Heart right ventricle (tissue), 16 donors: ENCODE data around the gene BCL10. TPM values are rescaled to one million over a fixed set of nuclear protein-coding genes. Genes with fewer than 3 reads are reported as not detected.

ENCODE experiments used
- ATAC-seq, 8 donors: fragments of 200-7000 bp; cut with Tn5 transposase; one replicate each; pipeline ENCODE4 v1.9.1; 2020; ENCODE audit warnings: mild to moderate bottlenecking in 8 of 8, moderate library complexity in 8 of 8, moderate number of reproducible peaks in 1 of 8
- DNase-seq, 2 donors: peaks; one replicate each; pipeline ENCODE4 v3.0.0-alpha.2; 2020
- H3K27ac ChIP-seq, 10 donors: fragments of 200-600 bp; sonication (generic) in 2 of 10; one replicate each; pipeline versions ENCODE4 v1.5.0 to v1.8.0; 2020 to 2022; ENCODE audit warnings: mild to moderate bottlenecking in 3 of 10
- H3K27me3 ChIP-seq, 7 donors: fragments of 200-600 bp; one replicate each; pipeline ENCODE4 v1.8.0; 2021 to 2022; ENCODE audit warnings: mild to moderate bottlenecking in 2 of 7
- H3K36me3 ChIP-seq, 9 donors: fragments of 200-600 bp; sonication (generic) in 1 of 9; one replicate each; pipeline versions ENCODE4 v1.5.0 to v1.8.0; 2020 to 2022; ENCODE audit warnings: mild to moderate bottlenecking in 2 of 9
- H3K4me1 ChIP-seq, 9 donors: fragments of 200-600 bp; sonication (generic) in 1 of 9; one replicate each; pipeline versions ENCODE4 v1.5.0 to v1.8.0; 2020 to 2022; ENCODE audit warnings: mild to moderate bottlenecking in 4 of 9
- H3K4me3 ChIP-seq, 10 donors: fragments of 200-600 bp; sonication (generic) in 2 of 10; one replicate each; pipeline versions ENCODE4 v1.5.0 to v1.8.0; 2020 to 2022; ENCODE audit warnings: mild to moderate bottlenecking in 7 of 10, moderate library complexity in 2 of 10
- H3K9me3 ChIP-seq, 11 donors: fragments of 200-600 bp in 10 of 11; sonication (generic) in 2 of 11; one replicate each; pipeline versions ENCODE4 v1.5.0 to v1.8.0; 2013 to 2022; ENCODE audit warnings: mild to moderate bottlenecking in 2 of 11, control low read depth in 1 of 11, moderate library complexity in 1 of 11
- WGBS, 2 donors: extraction: QIAGEN DNeasy Blood & Tissue Kit; methylation state at CpG; one replicate each; pipeline ENCODE4 v1.1.7; 2013; ENCODE audit warnings: inconsistent platforms in 1 of 2; 5-methylcytosine and 5-hydroxymethylcytosine counted together
- intact Hi-C, 10 donors: fragments of 100-400 bp; cut with DNase I; formaldehyde crosslinking; loops; one replicate each; pipeline versions ENCODE4 v1.11.1 to v1.14.2; 2022
- polyA plus RNA-seq, 2 donors: library from polyadenylated mRNA; stranded (reverse); fragments of 200-250 nt; gene quantifications; one replicate each; pipeline ENCODE4 v1.2.3, GENCODE V29; 2013
- total RNA-seq, 10 donors: library from RNA; stranded (reverse); fragmentation: NEBNext Ultra II Directional in 3 of 10; extraction: Animal tissue kit (Norgen Biotek cat#: 25700) in 3 of 10; gene quantifications; one replicate each; pipeline versions ENCODE4 v1.2.1 to v1.2.4, GENCODE V29; 2021 to 2023
- TF ChIP-seq, protein P1 (sequence below), 9 donors: fragments of 200-600 bp; sonication (generic) in 2 of 9; IDR thresholded peaks; one replicate each; pipeline versions ENCODE4 v1.5.0 to v1.8.0; 2021 to 2022; ENCODE audit warnings: antibody characterized with exemption in 9 of 9, mild to moderate bottlenecking in 5 of 9, moderate library complexity in 1 of 9
- donor health status: Arrhythmogenic right ventricular cardiomyopathy.
- donor health status: ischemic (EF 13 %, LVEDD 7.1; RV severe dilation, severe dysfunction).
- donor health status: healthy with polysubstance abuse.
- donor health status: DM: no; HTN: yes; CAD: no.
- donor health status: DM: no; HTN: no; CAD: no.
- donor health status: ischemic (EF 25% LVEDD 6.9; RV normal size, moderate dysfunction).
- donor health status: ischemic (EF 25% LVEDD 5.7; RV mildly dilated, moderate dysfunction).
- donor health status: healthy.
- donor health status: DM: yes; HTN: yes; CAD: no.
- donor health status: Ischemic cardiomyopathy.
- donor health status: ischemic (EF 35%, LVEDD 5.7; RV mildly dilated, moderate dysfunction).
- donor health status: nonischemic (EF 11% LVEDD 7.7; RV severe dilation, severe dysfunction).
- donor health status: DM: yes; HTN: yes; CAD: no.
- donor health status: PGD.
- donor health status: ischemic (EF 29% LVEDD 5.4; RV normal size, mild dysfunction).
- donor health status: nonischemic (EF 23%, LVEDD 6.1; RV moderate dilation, normal function).

Gene BCL10
- total and polyA plus RNA-seq, 12 donors: 4.1 to 15.3 (median 8.9) TPM

DNA sequence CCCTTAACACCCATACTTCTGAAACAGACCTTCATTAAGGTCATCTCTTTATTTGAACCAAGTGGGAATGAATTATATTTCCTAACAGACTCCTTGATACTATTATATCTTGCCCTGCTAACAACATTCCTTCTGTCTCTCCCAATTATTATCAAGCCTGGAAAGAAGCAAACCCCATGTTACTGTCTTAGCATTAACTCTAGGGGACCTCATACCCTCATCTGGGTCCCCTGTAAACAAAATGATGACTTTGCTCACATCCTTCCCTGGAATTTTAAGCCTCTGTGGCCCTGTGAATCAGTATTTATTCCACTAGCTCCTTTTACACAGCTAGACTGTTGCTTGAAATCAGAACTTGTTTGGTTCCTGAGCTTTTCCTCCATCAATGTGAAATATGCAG, 38.3 kb upstream of the BCL10 start:
- TF ChIP-seq, protein P1, sequence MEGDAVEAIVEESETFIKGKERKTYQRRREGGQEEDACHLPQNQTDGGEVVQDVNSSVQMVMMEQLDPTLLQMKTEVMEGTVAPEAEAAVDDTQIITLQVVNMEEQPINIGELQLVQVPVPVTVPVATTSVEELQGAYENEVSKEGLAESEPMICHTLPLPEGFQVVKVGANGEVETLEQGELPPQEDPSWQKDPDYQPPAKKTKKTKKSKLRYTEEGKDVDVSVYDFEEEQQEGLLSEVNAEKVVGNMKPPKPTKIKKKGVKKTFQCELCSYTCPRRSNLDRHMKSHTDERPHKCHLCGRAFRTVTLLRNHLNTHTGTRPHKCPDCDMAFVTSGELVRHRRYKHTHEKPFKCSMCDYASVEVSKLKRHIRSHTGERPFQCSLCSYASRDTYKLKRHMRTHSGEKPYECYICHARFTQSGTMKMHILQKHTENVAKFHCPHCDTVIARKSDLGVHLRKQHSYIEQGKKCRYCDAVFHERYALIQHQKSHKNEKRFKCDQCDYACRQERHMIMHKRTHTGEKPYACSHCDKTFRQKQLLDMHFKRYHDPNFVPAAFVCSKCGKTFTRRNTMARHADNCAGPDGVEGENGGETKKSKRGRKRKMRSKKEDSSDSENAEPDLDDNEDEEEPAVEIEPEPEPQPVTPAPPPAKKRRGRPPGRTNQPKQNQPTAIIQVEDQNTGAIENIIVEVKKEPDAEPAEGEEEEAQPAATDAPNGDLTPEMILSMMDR (IDR thresholded peaks at IDR 0.05): no peak
- Histone ChIP-seq H3K4me1 (peaks cover 0 to 47% (median 30%) of the 10 kb centered on the region in 9 donors), H3K36me3 (no peaks in the 10 kb centered on the region), H3K27me3 (no peaks in the 10 kb centered on the region), H3K27ac (peak overlapping the region; percentile 61 to 94 (median 80)), H3K4me3 (no peak overlapping the region), H3K9me3 (no peaks in the 10 kb centered on the region)
- ATAC-seq (peak in 1 of 8 donors; percentile 22), DNase-seq (no peak)
- intact Hi-C loops: loop anchor here in 1 of 10 donors (5.0 to 10.0 kb wide), 2 partner anchors 150 to 268 kb away; partner anchors contain the start of genes CCN1 and DDAH1

DNA sequence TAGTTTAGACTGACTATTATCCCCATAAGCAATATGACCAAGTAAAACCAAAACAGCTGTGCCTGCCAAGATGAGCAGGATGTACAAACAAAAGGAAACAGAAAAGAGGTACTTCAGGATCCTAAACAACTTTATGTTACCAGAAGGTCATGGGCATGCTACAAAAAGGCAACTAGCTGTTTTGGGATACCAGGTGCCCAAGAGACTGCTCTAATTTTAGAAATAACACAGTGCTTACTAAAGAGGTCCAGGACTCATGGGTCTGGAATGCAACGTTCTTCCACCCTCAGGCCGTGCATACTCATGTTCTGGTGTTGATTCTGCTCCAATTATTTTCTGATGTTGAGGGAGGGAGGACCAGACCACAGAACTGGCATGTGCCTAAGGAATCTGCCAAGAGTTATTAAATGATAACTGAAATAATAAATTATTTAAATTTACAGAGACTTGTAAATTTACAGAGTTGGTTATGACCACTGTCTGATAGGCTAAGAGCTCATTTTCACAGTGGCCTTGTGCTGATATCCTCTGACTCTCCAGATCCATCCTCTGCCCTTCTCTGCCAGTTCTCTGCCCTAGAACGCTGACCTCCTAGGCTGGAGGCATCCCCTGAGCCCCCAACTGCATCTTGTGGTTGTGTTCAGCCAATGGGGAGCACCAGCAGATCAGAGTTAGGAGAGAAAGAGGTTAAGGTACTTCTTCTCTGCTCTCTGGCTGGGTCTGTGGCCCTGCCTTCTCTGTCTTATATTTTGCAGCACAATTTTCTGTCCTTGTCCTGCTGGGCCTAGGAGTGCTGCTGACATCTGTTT, 37.7 kb upstream of the BCL10 start:
- no peaks in the 10 kb centered on the region for H3K9me3 ChIP-seq

DNA sequence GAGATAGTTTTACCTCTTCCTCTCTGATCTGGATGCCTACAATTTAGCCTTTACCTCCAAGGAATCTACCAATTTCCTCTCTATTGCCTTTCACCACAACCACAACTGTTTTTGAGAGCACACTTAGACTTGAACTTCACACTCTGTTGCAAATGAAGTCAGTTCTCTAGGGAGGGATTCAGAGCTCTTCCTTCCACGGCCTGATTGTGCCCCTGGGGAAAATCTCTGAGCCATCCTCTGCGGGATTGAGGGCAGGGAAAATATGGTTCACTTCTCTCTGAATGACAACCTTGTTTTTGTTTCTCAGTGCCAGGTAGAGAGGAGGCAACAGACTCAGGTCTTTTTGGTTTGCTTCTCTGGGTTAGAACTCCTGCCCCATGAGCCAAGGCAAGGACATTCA, 35.4 kb upstream of the BCL10 start:
- intact Hi-C loops: loop anchor here in 1 of 10 donors (5.0 to 10.0 kb wide), 2 partner anchors 153 to 270 kb away; partner anchors contain the start of genes CCN1 and DDAH1
- H3K4me3 ChIP-seq: no peak overlapping the region
- peaks cover 0 to 11% (median 0%) of the 10 kb centered on the region in 7 donors for H3K27me3 ChIP-seq
- DNase-seq: no peak
- peaks cover 0 to 42% (median 30%) of the 10 kb centered on the region in 9 donors for H3K4me1 ChIP-seq
- TF ChIP-seq, protein P1 (IDR thresholded peaks at IDR 0.05): no peak
- WGBS, 2 donors: 47 to 70% methylated on average over 2 of the region's 2 CpGs
- no peaks in the 10 kb centered on the region for H3K9me3 ChIP-seq
- no peak overlapping the region for H3K27ac ChIP-seq
- no peak for ATAC-seq
- no peaks in the 10 kb centered on the region for H3K36me3 ChIP-seq

More for the DNA sequence above, 37.7 kb upstream of the BCL10 start:
- Histone ChIP-seq H3K27ac (peak overlapping the region; percentile 61 to 94 (median 80)), H3K4me1 (peaks cover 0 to 44% (median 29%) of the 10 kb centered on the region in 9 donors), H3K27me3 (no peaks in the 10 kb centered on the region), H3K36me3 (no peaks in the 10 kb centered on the region), H3K4me3 (no peak overlapping the region)
- DNase-seq (peak in 1 of 2 donors; percentile 47), ATAC-seq (peak; percentile 86 to 94 (median 92))
- TF ChIP-seq, protein P1 (IDR thresholded peaks at IDR 0.05): no peak
- 24 to 28% methylated on average over 3 of the region's 3 CpGs for WGBS, 2 donors
- intact Hi-C loops: loop anchor here in 1 of 10 donors (5.0 to 10.0 kb wide), 2 partner anchors 151 to 268 kb away; partner anchors contain the start of genes CCN1 and DDAH1

DNA sequence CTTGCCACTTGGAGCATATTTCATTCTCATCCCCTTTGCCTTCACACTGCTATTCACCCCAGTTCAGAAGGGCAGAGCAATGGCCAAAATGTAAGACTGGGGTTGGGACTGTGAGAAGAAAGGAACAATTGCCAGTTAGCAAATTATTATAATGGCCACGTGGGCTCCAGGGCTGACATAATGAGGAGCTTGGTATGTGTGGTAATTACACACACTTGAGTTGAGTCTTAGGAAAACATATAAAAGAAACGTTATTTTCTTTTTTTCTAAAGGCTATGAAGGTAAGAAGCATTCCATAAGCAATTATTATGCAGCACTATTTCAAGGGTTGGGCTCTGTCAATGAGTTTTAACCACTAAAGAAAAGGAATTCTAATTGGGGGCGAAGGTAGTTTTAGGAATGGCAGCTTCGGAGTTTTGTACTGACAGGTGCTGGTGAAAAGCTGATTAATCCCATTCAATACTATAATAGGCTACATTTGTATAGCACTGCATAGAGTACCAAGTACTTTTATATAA, 32.5 kb upstream of the BCL10 start:
- H3K36me3 ChIP-seq: no peaks in the 10 kb centered on the region
- no peaks in the 10 kb centered on the region for H3K9me3 ChIP-seq
- peaks cover 0 to 24% (median 13%) of the 10 kb centered on the region in 9 donors for H3K4me1 ChIP-seq
- WGBS, 2 donors: 76 to 80% methylated on average over 4 of the region's 4 CpGs
- DNase-seq (no peak), ATAC-seq (no peak)
- intact Hi-C loops: loop anchor here (1.0 to 10.0 kb wide), 24 partner anchors 40 to 708 kb away; partner anchors contain the start of genes CCN1 (in 5 of the 10), DDAH1 (in 1 of the 10) and ZNHIT6 (in 1 of the 10)
- TF ChIP-seq, protein P1 (IDR thresholded peaks at IDR 0.05): no peak
- H3K4me3 ChIP-seq: no peak overlapping the region
- H3K27me3 ChIP-seq: peaks cover 0 to 11% (median 0%) of the 10 kb centered on the region in 7 donors
- no peak overlapping the region for H3K27ac ChIP-seq
